GM19438 (cell line): ENCODE measurements around the gene SGMS1.
A peak's percentile ranks its signal among the peaks of the same experiment; 100 is the strongest.
"Not testable (repeated sequence)": the region's sequence is repeated elsewhere in the genome, so short reads cannot be mapped to it uniquely, and the experiment has no call there.

ENCODE experiments used
- ATAC-seq: cut with Tn5 transposase; IDR thresholded peaks from one replicate; pipeline ENCODE4 v1.9.1; 2021; ENCODE audit warnings: low read depth; ENCODE audit not compliant: unreplicated experiment

SGMS1 gene

DNA sequence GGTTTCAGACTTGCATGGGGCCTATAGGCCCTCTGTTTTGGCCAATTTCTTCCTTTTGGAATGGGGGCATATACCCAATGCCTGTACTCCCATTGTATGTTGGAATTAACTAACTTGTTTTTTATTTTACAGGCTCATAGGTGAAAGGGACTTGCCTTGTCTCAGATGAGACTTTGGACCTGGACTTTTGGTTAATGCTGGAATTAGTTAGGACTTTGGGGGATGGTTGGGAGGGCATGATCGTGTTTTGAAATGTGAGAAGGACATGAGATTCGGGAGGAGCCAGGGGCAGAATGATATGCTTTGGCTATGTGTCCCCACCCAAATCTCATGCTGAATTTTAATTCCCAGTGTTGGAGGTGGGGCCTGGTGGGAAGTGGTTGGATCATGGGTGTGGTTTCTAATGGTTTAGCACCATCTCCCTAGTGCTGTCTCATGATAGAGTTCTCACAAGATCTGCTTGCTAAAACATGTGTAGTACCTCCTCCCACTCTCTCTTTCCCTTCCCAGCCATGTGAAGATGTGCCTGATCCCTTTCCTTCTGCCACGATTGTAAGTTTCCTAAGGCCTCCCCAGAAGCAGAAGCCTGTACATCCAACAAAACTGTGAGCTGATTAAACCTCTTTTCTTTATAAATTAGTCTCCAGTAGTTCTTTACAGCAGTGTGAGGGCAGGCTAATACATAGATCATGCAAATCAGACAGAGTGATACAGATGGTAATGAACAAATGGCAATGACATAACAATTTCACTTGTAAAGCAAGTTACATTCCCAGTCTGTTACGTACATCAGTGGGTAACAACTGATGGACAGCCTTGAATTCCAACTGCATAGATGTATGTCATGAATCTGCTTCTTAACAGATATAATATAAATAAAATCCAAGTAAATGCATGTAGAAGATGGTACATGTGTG, 146.2 kb downstream of the SGMS1 start:
- no peak for ATAC-seq

- ATAC-seq, result no peak
Measured at GRCh38 chr10:50473756-50474155, 150.0 kb downstream of the SGMS1 start.

DNA sequence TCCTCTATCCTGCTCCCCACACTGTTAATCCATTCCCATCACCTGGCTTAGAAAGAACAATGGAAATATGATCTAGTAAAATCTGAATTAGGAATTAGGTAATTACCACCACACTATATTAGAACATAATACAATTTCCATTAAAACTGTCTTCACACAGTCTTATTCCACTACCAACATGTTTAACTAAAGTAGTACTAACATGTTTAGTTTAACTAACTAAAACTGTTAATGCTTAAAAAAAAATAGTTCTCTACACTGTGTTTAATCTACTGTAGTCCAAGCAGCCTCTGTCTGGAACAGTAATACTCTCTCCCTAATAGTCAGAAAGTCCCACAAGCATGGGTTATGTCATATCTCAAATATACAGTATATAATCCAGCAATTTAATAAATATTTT, 150.8 kb downstream of the SGMS1 start:
- no peak for ATAC-seq

- ATAC-seq, result no peak
Measured at GRCh38 chr10:50471583-50471975, 152.2 kb downstream of the SGMS1 start.

DNA sequence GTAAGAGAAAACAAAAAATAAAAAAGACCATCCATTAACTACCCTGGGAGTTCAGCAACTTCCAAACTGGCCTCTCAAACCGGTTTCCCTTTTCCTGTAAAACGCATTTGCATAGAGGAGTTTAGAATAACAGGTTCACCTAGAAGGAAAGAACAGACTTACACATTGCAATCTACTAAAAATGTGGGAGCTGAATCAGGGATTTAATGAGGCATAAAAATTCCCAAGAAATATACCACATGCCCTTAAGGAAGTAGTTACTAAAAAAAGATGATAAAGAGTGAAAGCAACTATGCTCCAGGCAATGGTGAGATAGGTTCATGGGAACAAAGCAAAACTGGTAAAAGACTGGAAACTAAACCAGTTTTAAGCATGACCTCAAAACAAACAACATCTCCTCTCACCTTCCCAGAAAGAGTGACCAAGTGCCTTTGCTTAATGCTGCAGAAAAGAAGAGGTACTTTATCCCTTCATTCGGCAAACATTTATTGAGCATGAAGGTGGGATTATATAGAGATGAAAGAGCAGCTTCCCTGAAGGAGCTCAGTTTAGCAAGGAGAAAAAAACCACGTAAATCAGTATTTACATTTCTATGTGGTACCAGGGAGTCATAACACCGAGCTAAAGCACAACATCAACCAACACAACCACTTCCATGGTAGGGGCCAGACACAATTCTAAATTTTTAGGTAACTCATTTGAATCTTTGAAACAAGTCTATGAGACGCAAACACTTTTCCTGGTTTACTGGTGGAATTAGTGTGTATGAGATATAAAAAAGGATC, 152.8 kb downstream of the SGMS1 start:
- no peak for ATAC-seq

DNA sequence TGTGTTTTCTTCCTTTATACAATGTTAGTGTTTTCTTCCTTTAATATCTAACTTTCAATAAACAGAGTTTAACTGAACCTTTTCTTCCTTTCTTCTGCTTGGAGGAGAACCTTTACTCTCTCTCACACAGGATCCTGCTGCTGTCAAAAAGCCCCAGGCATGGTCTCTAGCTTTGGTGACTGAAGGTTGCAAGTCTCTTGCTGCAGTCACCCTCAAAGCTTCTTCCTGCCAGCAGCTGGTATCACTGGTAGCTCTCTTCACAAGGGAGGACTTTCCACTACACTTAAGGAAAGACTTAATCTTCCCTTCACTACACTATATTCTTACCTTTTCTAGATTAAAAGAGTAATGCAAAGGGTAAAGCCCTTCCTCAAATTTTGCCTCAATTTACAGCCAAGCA, 153.4 kb downstream of the SGMS1 start:
- ATAC-seq, result peak; percentile 65

GRCh38 chr10:50469778-50470193, 154.0 kb downstream of the SGMS1 start:
- peak; percentile 42 for ATAC-seq

- ATAC-seq, result no peak
Measured at GRCh38 chr10:50469288-50469687, 154.5 kb downstream of the SGMS1 start.

GRCh38 chr10:50467209-50467608, 156.5 kb downstream of the SGMS1 start:
- no peak for ATAC-seq

DNA sequence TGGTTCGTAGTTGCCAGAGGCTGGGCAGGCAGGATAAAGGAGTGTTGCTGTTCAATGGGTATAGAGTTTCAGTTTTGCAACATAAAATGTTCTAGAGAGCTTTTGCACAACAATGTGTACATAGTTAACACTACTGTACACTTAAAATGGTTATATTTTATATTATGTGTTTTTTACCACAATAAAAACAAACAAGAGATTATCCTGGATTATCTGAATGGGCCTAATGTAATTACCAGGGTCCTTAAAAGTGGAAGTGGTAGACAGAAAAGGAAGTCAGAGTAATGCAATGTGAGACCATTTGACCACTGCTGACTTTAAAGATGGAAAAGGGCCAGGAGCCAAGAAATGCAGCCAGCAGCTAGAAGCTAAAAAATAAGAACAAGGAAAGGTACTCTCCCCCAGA, 159.7 kb downstream of the SGMS1 start:
- ATAC-seq, result no peak

GRCh38 chr10:50461834-50462233, 161.9 kb downstream of the SGMS1 start:
- ATAC-seq, result no peak

DNA sequence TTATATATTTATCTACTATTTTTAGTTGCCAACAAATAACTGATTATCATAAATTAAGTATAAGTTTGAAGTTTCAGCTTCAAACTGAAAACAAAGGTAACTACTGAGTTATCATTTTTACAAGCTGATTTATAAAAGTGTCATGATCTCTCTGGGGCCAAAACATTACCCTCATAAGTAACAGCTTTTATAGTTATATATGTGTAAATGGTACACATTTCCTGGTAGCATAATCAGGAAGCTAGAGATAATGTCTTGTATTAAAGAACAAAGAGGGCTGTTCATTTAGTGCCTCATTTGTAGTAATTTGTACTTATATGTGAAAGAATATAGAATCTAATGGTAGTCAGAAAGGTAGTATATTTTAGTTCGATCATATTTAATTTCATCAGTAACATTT, 162.6 kb downstream of the SGMS1 start:
- ATAC-seq, result no peak

GRCh38 chr10:50456719-50457118, 167.0 kb downstream of the SGMS1 start:
- ATAC-seq, result no peak

DNA sequence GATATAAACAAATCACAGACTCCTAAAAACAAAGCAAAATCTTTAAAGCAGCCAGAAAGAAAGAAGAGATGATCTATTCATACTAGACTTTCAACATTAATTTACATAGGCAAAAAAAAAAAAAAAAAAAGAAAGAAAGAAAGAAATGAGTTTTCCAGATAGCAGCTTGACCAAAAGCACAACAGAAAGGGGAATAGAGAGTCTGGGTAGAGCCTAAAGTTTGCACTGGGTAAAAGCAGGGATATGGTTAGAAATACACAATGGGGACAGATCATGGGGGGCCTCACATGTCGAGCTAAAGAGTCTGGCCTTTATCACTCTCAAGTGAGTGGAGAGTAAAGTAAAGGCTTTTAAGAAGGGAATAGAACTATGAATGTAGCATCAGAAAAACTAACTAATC, 169.8 kb downstream of the SGMS1 start:
- ATAC-seq, result no peak

- ATAC-seq, result no peak
Measured at GRCh38 chr10:50452603-50453002, 171.2 kb downstream of the SGMS1 start.

GRCh38 chr10:50447691-50448090, 176.1 kb downstream of the SGMS1 start:
- ATAC-seq, result no peak

- ATAC-seq, result not testable (repeated sequence)
Measured at GRCh38 chr10:50445777-50446176, 178.0 kb downstream of the SGMS1 start.

GRCh38 chr10:50440489-50440888, 183.3 kb downstream of the SGMS1 start:
- ATAC-seq, result no peak

DNA sequence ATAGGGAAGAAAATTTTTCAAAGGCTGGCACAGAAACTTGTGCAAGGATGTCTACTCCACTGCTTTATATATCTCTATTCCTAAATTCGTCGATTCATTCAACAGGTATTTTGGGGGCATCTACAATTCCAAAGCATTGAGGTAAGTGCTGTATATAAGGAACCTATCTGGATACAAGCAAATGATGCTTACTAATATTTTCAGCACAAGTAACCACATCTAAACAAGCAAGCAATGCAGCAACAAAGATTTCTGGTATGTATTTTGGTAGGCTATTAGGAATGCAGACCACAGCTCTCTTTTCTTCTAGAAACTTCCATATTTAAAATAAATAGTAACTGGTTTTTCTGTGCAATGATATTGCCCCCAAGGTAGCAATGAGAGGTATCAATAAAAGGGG, 183.9 kb downstream of the SGMS1 start:
- no peak for ATAC-seq

GRCh38 chr10:50439187-50439586, 184.6 kb downstream of the SGMS1 start:
- no peak for ATAC-seq

GRCh38 chr10:50438049-50438936, 185.5 kb downstream of the SGMS1 start:
- ATAC-seq, result no peak
